Smooth muscle cell of the pulmonary artery (primary cell): Measurements from ENCODE around the gene OR1N2. TPM values are rescaled to one million over a fixed set of nuclear protein-coding genes. Genes with fewer than 3 reads are reported as not detected.

Source experiments
- total RNA-seq: library from RNA; depleted of rRNA; stranded (reverse); fragments of >200 nt; gene quantifications from 2 replicates; pipeline ENCODE4 v1.2.3, GENCODE V29; 2014

The OR1N2 gene, protein sequence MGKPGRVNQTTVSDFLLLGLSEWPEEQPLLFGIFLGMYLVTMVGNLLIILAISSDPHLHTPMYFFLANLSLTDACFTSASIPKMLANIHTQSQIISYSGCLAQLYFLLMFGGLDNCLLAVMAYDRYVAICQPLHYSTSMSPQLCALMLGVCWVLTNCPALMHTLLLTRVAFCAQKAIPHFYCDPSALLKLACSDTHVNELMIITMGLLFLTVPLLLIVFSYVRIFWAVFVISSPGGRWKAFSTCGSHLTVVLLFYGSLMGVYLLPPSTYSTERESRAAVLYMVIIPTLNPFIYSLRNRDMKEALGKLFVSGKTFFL
- 0.30 TPM in 1 of 2 replicates, not detected in the other for total RNA-seq

GRCh38 chr9:122552812-122553211 lies at the start of gene OR1N2:
TSS of gene OR1N2 (plus strand) at chr9:122553112. CDS start at chr9:122553212, 100 bp downstream.

GRCh38 chr9:122510502-122510901 lies 42.4 kb upstream of the OR1N2 start, which contains the start of gene OR1J2:
TSS of gene OR1J2 (plus strand) at chr9:122510802. CDS start at chr9:122510802, 0 bp downstream.

GRCh38 chr9:122518841-122519240 lies 34.1 kb upstream of the OR1N2 start, which contains the start of gene OR1J4:
TSS of gene OR1J4 (plus strand) at chr9:122519141. CDS start at chr9:122519141, 0 bp downstream.

DNA sequence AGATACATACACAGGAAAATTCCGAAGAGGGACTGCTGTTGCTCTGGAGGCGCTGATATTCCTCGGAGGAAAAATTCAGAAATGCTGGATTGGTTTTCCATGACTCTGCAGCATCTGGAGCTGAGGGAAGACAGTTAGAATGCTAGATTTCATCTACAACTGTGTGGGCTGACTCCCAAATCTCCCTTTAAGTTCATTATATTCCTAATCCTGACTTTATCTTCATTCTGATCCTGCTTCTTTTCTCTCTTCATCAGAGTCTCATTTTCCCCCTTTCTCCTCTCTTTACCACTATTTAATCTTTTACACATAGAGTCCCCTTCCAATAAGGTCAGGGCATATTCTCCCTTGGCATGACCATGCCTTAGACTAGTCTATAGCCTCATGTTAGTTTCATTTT lies 25.7 kb upstream of the OR1N2 start, which contains the start of gene OR1N1:
Gene OR1N1, minus strand, starts transcription at position 101 of the 400 bp plus-strand sequence. Its CDS starts 0 bp downstream, at position 101.

DNA sequence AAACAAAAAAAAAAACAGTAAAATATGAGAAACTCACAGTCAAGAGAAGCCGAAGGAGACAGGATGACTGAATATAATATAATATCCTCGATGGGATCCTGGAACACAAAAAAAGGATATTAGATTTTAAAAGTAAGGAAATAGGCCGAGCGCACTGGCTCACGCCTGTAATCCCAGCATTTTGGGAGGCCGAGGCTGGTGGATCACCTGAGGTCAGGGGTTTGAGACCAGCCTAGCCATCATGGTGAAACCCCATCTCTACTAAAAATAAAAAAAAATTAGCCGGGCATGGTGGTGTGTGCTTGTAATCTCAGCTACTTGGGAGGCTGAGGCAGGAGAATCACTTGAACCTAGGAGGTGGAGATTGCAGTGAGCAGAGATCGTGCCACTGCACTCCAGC lies 30.4 kb downstream of the OR1N2 start, which contains the start of gene OR1L8:
Gene OR1L8, minus strand, starts transcription at position 101 of the 400 bp plus-strand sequence. CDS start 14,907 bp downstream, outside the sequence.

Other genes with a start within 250 kb of the OR1N2 start
- gene PTGS1, start 182.1 kb upstream of the OR1N2 start, total RNA-seq, result 93.5 and 257 TPM in 2 replicates
- not detected in 2 replicates for gene OR1J1, start 75.2 kb upstream of the OR1N2 start, total RNA-seq
- gene OR1J2, start 42.3 kb upstream of the OR1N2 start, total RNA-seq, result 0.50 TPM in 1 of 2 replicates, not detected in the other
- gene OR1J4, start 34.0 kb upstream of the OR1N2 start, total RNA-seq, result 0.13 TPM in 1 of 2 replicates, not detected in the other
- not detected in 2 replicates for gene OR1N1, start 25.8 kb upstream of the OR1N2 start, total RNA-seq
- gene OR1L8, start 30.3 kb downstream of the OR1N2 start, total RNA-seq, result not detected in 2 replicates
- 0.59 TPM in 1 of 2 replicates, not detected in the other for gene OR1Q1, start 61.6 kb downstream of the OR1N2 start, total RNA-seq
- not detected in 2 replicates for gene OR1B1, start 104.5 kb downstream of the OR1N2 start, total RNA-seq
- gene OR1L1, start 108.6 kb downstream of the OR1N2 start, total RNA-seq, result not detected in 2 replicates
- gene OR1L3, start 122.0 kb downstream of the OR1N2 start, total RNA-seq, result not detected in 2 replicates
- not detected in 2 replicates for gene OR1L4, start 170.9 kb downstream of the OR1N2 start, total RNA-seq
- not detected in 2 replicates for gene OR1L6, start 189.2 kb downstream of the OR1N2 start, total RNA-seq
- gene OR5C1, start 235.8 kb downstream of the OR1N2 start, total RNA-seq, result not detected in 2 replicates
- gene OR1K1, start 247.0 kb downstream of the OR1N2 start, total RNA-seq, result not detected in 2 replicates